NCI-H524 treated with DMSO at 0.1 percent for 48 hours (cell line): ENCODE measurements around the gene OR8K3.

ENCODE experiments used
- DNase-seq: peaks from one replicate; lab custom pipeline; 2025; lab: John Stamatoyannopoulos, UW

OR8K3 gene

GRCh38 chr11:56314844-56315243 lies at the start of gene OR8K3:
OR8K3 (plus strand) TSS chr11:56315144; CDS start chr11:56318307, 3,163 bp downstream.
- DNase-seq: no peak

GRCh38 chr11:56271092-56271491 lies 43.9 kb upstream of the OR8K3 start:
- no peak for DNase-seq

GRCh38 chr11:56273854-56274253 lies 41.1 kb upstream of the OR8K3 start, which contains the start of gene OR5T1:
OR5T1 (plus strand) TSS chr11:56274154; CDS start chr11:56275639, 1,485 bp downstream.
- DNase-seq: no peak

GRCh38 chr11:56292154-56292553 lies 22.8 kb upstream of the OR8K3 start, which contains the start of gene OR8H1:
OR8H1 (minus strand) TSS chr11:56292254; CDS start chr11:56291062, 1,192 bp downstream.
- no peak for DNase-seq

- DNase-seq: no peak
Measured at GRCh38 chr11:56296898-56297297, 18.0 kb upstream of the OR8K3 start.

- no peak for DNase-seq
Measured at GRCh38 chr11:56307836-56308235, 7.1 kb upstream of the OR8K3 start.

GRCh38 chr11:56331861-56332491 lies 17.0 kb downstream of the OR8K3 start:
- no peak for DNase-seq

- no peak for DNase-seq
Measured at GRCh38 chr11:56333156-56333555, 18.2 kb downstream of the OR8K3 start.

GRCh38 chr11:56340289-56340688 lies 25.3 kb downstream of the OR8K3 start:
- no peak for DNase-seq

- DNase-seq: no peak
Measured at GRCh38 chr11:56345739-56346138, 30.8 kb downstream of the OR8K3 start, which contains the start of gene OR8K1. OR8K1 (plus strand) TSS chr11:56346039; CDS start chr11:56346039, 0 bp downstream.

GRCh38 chr11:56353991-56354390 lies 39.0 kb downstream of the OR8K3 start, which contains the start of gene OR8J1:
OR8J1 (plus strand) TSS chr11:56354291; CDS start chr11:56360247, 5,956 bp downstream.
- DNase-seq: no peak
